Gastroesophageal sphincter (tissue), 3 donors: ENCODE data around the gene BRD7.

Experiments
- POLR2A ChIP-seq, 2 donors: fragments of 450-650 bp; IDR thresholded peaks; one replicate each; pipeline ENCODE4 v1.6.1; 2017; ENCODE audit warnings: antibody characterized with exemption in 2 of 2, mild to moderate bottlenecking in 2 of 2, moderate library complexity in 1 of 2
- TF ChIP-seq, protein P1 (sequence below), 4 experiments: fragments of 200-600 bp in 2 of 4; fragments of 450-650 bp in 2 of 4; sonication (generic) in 1 of 4; IDR thresholded peaks; one replicate each; pipeline ENCODE4 v1.5.1; 2017 to 2019; ENCODE audit warnings: antibody characterized with exemption in 4 of 4, mild to moderate bottlenecking in 2 of 4, moderate library complexity in 2 of 4

DNA sequence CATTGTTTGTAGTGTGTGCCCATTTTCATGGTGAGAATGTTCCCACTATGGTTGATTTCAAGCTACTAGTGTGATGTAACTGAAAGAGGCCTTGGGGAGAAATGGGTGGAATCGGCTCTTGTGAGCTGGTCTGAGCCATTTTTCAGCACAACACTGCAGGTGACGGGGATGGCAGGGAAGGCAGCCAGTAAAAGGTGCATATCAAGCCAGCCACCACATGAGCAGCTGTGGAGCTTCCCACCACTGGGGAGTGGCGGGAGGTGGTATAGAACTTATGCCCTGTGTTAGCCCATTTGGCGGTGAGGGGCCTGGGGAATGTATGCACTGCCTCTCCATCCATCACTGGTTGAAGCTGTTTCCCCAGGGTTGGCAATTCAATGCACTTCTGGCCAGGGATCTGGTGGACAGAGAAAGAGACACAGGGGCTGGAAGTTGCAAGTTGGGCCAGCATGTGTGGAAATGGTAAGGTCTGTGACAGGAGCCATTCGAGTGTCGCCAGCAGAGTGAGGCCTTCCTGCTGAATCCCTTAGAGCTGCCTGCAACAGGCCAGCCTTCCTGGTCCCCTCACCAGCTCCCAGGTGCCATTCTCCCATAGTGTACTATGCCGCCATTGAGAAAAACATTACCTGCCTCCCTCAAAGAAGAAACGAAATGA, 31.7 kb upstream of the BRD7 start:
- TF ChIP-seq, protein P1, sequence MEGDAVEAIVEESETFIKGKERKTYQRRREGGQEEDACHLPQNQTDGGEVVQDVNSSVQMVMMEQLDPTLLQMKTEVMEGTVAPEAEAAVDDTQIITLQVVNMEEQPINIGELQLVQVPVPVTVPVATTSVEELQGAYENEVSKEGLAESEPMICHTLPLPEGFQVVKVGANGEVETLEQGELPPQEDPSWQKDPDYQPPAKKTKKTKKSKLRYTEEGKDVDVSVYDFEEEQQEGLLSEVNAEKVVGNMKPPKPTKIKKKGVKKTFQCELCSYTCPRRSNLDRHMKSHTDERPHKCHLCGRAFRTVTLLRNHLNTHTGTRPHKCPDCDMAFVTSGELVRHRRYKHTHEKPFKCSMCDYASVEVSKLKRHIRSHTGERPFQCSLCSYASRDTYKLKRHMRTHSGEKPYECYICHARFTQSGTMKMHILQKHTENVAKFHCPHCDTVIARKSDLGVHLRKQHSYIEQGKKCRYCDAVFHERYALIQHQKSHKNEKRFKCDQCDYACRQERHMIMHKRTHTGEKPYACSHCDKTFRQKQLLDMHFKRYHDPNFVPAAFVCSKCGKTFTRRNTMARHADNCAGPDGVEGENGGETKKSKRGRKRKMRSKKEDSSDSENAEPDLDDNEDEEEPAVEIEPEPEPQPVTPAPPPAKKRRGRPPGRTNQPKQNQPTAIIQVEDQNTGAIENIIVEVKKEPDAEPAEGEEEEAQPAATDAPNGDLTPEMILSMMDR (IDR thresholded peaks at IDR 0.05), result no peak
- no peak for TF ChIP-seq POLR2A (IDR thresholded peaks at IDR 0.05)
